ENCODE results near the gene PDE2A. TPM values are rescaled to one million over a fixed set of nuclear protein-coding genes. Genes with fewer than 3 reads are reported as not detected.

The PDE2A gene
- total RNA-seq, 3 donors from 2014 or later: 23.7 to 85.9 (median 67.0) TPM

DNA sequence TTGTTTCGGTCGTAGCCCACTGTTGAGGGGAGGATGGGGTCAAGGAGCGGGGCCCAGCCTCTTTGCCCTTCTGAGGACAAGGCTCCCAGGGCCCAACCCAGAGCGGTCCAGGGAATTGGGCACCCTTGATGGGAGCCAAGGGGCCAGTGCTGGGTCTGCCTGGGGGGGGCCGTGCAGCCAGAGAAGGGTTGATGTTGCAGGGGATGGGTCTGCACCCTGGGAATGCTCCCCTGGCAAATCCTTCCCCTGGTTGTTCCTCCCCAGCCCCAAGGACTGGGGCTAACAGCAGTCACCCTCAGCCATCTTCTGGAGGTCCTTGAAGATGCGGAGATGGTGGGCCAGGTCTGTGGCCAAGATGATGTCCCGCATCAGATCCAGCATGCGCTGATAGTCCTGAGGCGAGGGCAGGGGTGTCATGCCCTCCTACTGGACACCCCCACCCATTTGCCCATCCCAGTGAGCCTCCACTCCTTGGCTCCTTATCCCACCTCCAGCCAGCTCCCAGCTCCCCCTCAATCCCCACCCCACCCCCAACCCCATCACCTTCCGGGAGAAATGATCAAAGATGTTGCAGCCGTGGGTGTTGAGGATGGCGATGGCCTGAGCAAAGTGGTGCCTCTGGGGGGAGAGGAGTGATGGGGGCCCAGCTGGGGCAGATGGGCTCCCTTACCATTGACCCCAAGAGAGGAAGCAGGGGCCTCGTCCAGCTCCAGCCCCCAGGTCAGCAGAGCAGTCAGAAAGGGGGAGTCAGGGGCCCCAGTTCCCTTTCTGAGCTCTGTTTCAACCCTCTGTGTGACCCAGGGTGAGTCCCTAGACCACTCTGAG, 95.0 kb downstream of the PDE2A start:
- no peak for DNase-seq (ENCODE audit: low spot score in 2 of 2)
- H3K27me3 ChIP-seq: peaks cover 0 to 1% of the 10 kb centered on the region in 2 donors
- intact Hi-C loops (cut with DNase I; ENCODE audit: low total_unique reads): no loop called here

DNA sequence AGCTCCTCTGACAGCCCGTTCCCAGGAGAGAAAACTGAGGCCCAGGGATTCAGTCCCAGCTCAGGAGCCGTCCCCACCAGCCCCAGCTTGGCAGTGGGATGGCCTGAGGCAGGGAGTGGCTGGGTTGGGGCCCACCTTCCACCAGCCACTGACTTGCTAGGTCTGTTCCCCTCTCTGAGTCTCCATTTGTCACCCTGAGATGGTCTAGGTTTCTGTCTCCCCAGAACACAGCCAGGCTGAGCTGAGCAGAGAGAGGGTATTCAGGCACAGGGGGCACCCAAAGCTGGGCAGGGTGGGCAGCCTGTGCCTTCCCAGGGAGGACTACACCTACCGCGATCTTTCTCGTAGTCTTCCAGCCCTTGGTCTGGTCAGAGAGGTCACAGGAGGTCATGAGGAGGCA, 95.7 kb downstream of the PDE2A start:
- Histone ChIP-seq H3K27ac (no peak overlapping the region), H3K4me3 (no peak overlapping the region), H3K36me3 (no peaks in the 10 kb centered on the region), H3K27me3 (no peaks in the 10 kb centered on the region), H3K4me1 (no peaks in the 10 kb centered on the region), H3K9me3 (no peaks in the 10 kb centered on the region)
- no peak for DNase-seq (ENCODE audit: low spot score in 2 of 2)
- intact Hi-C loops (cut with DNase I; ENCODE audit: low total_unique reads): no loop called here
- no peak for TF ChIP-seq POLR2A (IDR thresholded peaks at IDR 0.05)
- TF ChIP-seq, protein P1, sequence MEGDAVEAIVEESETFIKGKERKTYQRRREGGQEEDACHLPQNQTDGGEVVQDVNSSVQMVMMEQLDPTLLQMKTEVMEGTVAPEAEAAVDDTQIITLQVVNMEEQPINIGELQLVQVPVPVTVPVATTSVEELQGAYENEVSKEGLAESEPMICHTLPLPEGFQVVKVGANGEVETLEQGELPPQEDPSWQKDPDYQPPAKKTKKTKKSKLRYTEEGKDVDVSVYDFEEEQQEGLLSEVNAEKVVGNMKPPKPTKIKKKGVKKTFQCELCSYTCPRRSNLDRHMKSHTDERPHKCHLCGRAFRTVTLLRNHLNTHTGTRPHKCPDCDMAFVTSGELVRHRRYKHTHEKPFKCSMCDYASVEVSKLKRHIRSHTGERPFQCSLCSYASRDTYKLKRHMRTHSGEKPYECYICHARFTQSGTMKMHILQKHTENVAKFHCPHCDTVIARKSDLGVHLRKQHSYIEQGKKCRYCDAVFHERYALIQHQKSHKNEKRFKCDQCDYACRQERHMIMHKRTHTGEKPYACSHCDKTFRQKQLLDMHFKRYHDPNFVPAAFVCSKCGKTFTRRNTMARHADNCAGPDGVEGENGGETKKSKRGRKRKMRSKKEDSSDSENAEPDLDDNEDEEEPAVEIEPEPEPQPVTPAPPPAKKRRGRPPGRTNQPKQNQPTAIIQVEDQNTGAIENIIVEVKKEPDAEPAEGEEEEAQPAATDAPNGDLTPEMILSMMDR (IDR thresholded peaks at IDR 0.05): no peak
- no peak for TF ChIP-seq POLR2AphosphoS5 (IDR thresholded peaks at IDR 0.05)

More for the DNA sequence above, 95.0 kb downstream of the PDE2A start:
- H3K4me3 ChIP-seq: no peak overlapping the region
- peaks cover 0 to under 1% of the 10 kb centered on the region in 2 donors for H3K4me1 ChIP-seq
- no peak for TF ChIP-seq POLR2A (IDR thresholded peaks at IDR 0.05)
- TF ChIP-seq POLR2AphosphoS5 (IDR thresholded peaks at IDR 0.05): no peak
- TF ChIP-seq, protein P1 (IDR thresholded peaks at IDR 0.05): no peak
- no peaks in the 10 kb centered on the region for H3K36me3 ChIP-seq
- no peak overlapping the region for H3K27ac ChIP-seq
- no peaks in the 10 kb centered on the region for H3K9me3 ChIP-seq

DNA sequence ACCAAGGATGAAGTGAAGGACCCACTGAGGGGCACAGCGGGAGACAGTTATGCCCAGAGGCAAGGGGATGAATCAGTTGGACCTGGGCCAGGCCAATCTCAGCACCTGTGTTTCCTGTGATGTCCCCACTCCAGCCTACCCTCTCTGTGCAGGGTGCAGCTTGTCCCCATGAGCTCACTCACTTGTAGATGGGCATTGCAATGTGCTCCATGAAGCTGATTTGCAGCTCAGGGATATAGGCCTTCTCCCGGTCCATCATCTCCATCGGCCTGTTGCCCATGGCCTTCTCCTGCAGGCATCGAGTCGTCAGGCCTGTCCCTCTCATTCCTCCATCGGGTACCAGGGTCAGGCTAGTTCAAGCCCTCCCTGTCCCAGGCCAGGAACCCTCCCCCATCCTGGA, 96.2 kb downstream of the PDE2A start:
- TF ChIP-seq POLR2A (IDR thresholded peaks at IDR 0.05): no peak
- no peak for TF ChIP-seq POLR2AphosphoS5 (IDR thresholded peaks at IDR 0.05)
- TF ChIP-seq, protein P1 (IDR thresholded peaks at IDR 0.05): no peak
- H3K4me3 ChIP-seq: no peak overlapping the region
- no peaks in the 10 kb centered on the region for H3K4me1 ChIP-seq
- no peak for DNase-seq (ENCODE audit: low spot score in 2 of 2)
- H3K27me3 ChIP-seq: no peaks in the 10 kb centered on the region
- H3K9me3 ChIP-seq: no peaks in the 10 kb centered on the region
- H3K36me3 ChIP-seq: no peaks in the 10 kb centered on the region
- intact Hi-C loops (cut with DNase I; ENCODE audit: low total_unique reads): no loop called here
- no peak overlapping the region for H3K27ac ChIP-seq

DNA sequence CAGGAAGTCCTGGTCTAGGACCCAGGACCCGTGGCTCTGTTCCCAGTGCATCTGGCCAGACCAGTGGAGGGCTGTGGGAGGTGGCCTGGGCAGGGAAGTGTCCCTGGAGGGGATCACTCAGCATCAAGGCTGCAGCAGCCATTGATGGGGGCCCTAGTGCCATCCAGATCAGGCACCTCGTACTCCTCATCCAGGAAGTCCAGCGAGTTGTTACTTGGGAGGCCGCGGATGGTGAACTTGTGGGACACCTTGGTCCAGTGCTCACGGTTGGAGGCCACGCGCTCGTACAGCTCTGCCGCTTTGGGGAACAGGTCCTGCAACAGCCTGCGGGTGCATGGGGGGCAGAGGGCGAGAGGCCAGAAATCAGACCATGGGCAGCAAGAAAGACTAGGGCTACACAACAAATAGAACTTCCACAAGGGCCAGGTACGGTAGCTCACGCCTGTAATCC, 96.9 kb downstream of the PDE2A start:
- Histone ChIP-seq H3K27me3 (no peaks in the 10 kb centered on the region), H3K9me3 (no peaks in the 10 kb centered on the region), H3K36me3 (no peaks in the 10 kb centered on the region), H3K4me3 (no peak overlapping the region), H3K4me1 (no peaks in the 10 kb centered on the region), H3K27ac (no peak overlapping the region)
- DNase-seq (ENCODE audit: low spot score in 2 of 2): no peak
- intact Hi-C loops (cut with DNase I; ENCODE audit: low total_unique reads): no loop called here
- TF ChIP-seq POLR2A (IDR thresholded peaks at IDR 0.05) (no peak), POLR2AphosphoS5 (IDR thresholded peaks at IDR 0.05) (no peak)
- TF ChIP-seq, protein P1 (IDR thresholded peaks at IDR 0.05): no peak

DNA sequence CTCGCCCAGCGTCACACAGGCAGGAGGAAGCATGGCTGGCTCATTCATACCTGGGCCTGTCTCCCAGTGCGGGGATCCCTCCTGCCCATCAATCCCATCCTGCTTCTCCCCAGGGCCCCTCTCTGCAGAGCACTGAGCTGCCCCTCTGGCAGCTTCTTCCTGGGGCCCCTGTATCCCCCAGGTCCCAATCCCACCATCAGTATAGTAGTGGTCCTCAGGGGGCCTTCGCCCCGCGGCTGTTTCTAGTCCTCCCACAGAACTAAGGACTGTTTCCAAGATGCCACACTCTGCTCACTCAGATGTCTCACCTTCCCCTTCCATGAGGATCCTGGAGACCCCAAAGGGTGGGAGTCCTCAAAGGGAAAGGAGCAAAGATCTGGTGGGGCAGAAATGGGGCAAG, 97.6 kb downstream of the PDE2A start:
- intact Hi-C loops (cut with DNase I; ENCODE audit: low total_unique reads): no loop called here
- TF ChIP-seq POLR2AphosphoS5 (IDR thresholded peaks at IDR 0.05): no peak
- no peak for TF ChIP-seq POLR2A (IDR thresholded peaks at IDR 0.05)
- TF ChIP-seq, protein P1 (IDR thresholded peaks at IDR 0.05): no peak
- Histone ChIP-seq H3K27me3 (no peaks in the 10 kb centered on the region), H3K36me3 (no peaks in the 10 kb centered on the region), H3K9me3 (no peaks in the 10 kb centered on the region), H3K27ac (no peak overlapping the region), H3K4me3 (no peak overlapping the region), H3K4me1 (no peaks in the 10 kb centered on the region)
- DNase-seq (ENCODE audit: low spot score in 2 of 2): no peak

Data from breast epithelium (tissue), 4 donors.